CD4-positive, alpha-beta memory T cell (primary cell): ENCODE measurements around the gene ANKRD6. TPM values are rescaled to one million over a fixed set of nuclear protein-coding genes. Genes with fewer than 3 reads are reported as not detected.

Experiments
- CTCF ChIA-PET: fragments of 350-600 bp; sonication (Branson Sonifier 250); formaldehyde crosslinking; loops from one replicate; lab custom pipeline; 2021; ENCODE audit warnings: inconsistent platforms; ENCODE audit not compliant: partially characterized antibody; lab: Charles Lee
- POLR2A ChIA-PET: fragments of 350-600 bp; sonication (Branson Sonifier 250); formaldehyde crosslinking; loops from one replicate; lab custom pipeline; 2021; ENCODE audit not compliant: partially characterized antibody; lab: Charles Lee
- DNase-seq, 5 donors: peaks; one replicate each; pipeline versions ENCODE4 v3.0.0 to v3.0.0-alpha.2; 2020 to 2022; ENCODE audit warnings: mixed read lengths in 1 of 5
- H3K27ac ChIP-seq: one replicate; pipeline ENCODE4 v1.7.0; 2013; ENCODE audit warnings: low read depth, low read length
- H3K27me3 ChIP-seq: 2 replicates; pipeline ENCODE4 v1.7.0; 2013; ENCODE audit warnings: mild to moderate bottlenecking, low read length, moderate library complexity; ENCODE audit not compliant: insufficient read depth
- H3K36me3 ChIP-seq: 2 replicates; pipeline ENCODE4 v1.7.0; 2013; ENCODE audit warnings: mild to moderate bottlenecking, low read length, moderate library complexity; ENCODE audit not compliant: insufficient read depth
- H3K4me1 ChIP-seq: 2 replicates; pipeline ENCODE4 v1.7.0; 2013; ENCODE audit warnings: mild to moderate bottlenecking, low read length, moderate library complexity; ENCODE audit not compliant: insufficient read depth
- H3K4me3 ChIP-seq, 2 donors: one replicate each; pipeline ENCODE4 v1.7.0; 2013; ENCODE audit warnings: low read length in 2 of 2, mild to moderate bottlenecking in 1 of 2
- H3K9me3 ChIP-seq, 2 donors: one replicate each; pipeline ENCODE4 v1.7.0; 2013; ENCODE audit warnings: low read length in 2 of 2, control low read depth in 1 of 2; ENCODE audit not compliant: control insufficient read depth in 1 of 2
- H3K27ac Mint-ChIP-seq, 7 donors: one replicate each; pipeline ENCODE4 v1.8.0; 2020 to 2021; ENCODE audit warnings: mixed read lengths in 7 of 7, mild to moderate bottlenecking in 6 of 7, inconsistent platforms in 3 of 7, moderate library complexity in 3 of 7
- H3K27me3 Mint-ChIP-seq, 2 donors: one replicate each; pipeline ENCODE4 v1.8.0; 2020 to 2021; ENCODE audit warnings: mixed read lengths in 2 of 2
- H3K36me3 Mint-ChIP-seq, 2 donors: one replicate each; pipeline ENCODE4 v1.8.0; 2020 to 2021; ENCODE audit warnings: mixed read lengths in 2 of 2, inconsistent platforms in 1 of 2, mild to moderate bottlenecking in 1 of 2
- H3K4me1 Mint-ChIP-seq, 4 donors: one replicate each; pipeline ENCODE4 v1.8.0; 2020 to 2021; ENCODE audit warnings: mixed read lengths in 4 of 4, mild to moderate bottlenecking in 1 of 4
- H3K4me3 Mint-ChIP-seq, 8 donors: one replicate each; pipeline ENCODE4 v1.8.0; 2020 to 2021; ENCODE audit warnings: mixed read lengths in 8 of 8, mild to moderate bottlenecking in 7 of 8, moderate library complexity in 6 of 8, inconsistent platforms in 3 of 8
- H3K9me3 Mint-ChIP-seq, 8 donors: one replicate each; pipeline ENCODE4 v1.8.0; 2020 to 2021; ENCODE audit warnings: mixed read lengths in 8 of 8, mild to moderate bottlenecking in 5 of 8, inconsistent platforms in 3 of 8, moderate library complexity in 1 of 8
- intact Hi-C: fragments of 100-400 bp; cut with micrococcal nuclease; formaldehyde crosslinking; loops from one replicate; pipeline ENCODE4 v1.15.1; 2023
- polyA plus RNA-seq, 2 donors: library from polyadenylated mRNA; unstranded; fragments of 300-500 nt; fragmentation: Illumina TruSeq; gene quantifications; one replicate each; pipeline ENCODE4 v1.2.3, GENCODE V29; 2021
- total RNA-seq, 2 experiments: library from RNA; stranded (reverse); gene quantifications; one replicate each; pipeline ENCODE4 v1.2.3, GENCODE V29; 2021

ANKRD6 gene
- total and polyA plus RNA-seq, 4 experiments from 2014 or later: 2.8 to 5.8 (median 4.3) TPM

GRCh38 chr6:89460713-89461112 is 27.8 kb downstream of the ANKRD6 start:
- H3K27me3 Mint-ChIP-seq: no peaks in the 10 kb centered on the region
- H3K4me1 ChIP-seq: no peaks in the 10 kb centered on the region
- H3K36me3 ChIP-seq: no peaks in the 10 kb centered on the region
- H3K9me3 Mint-ChIP-seq: peaks cover 0 to 2% (median 0%) of the 10 kb centered on the region in 8 donors
- DNase-seq: no peak
- H3K4me3 Mint-ChIP-seq: no peak overlapping the region
- no peak overlapping the region for H3K4me3 ChIP-seq
- no peaks in the 10 kb centered on the region for H3K9me3 ChIP-seq
- intact Hi-C loops: no loop called here
- no peaks in the 10 kb centered on the region for H3K4me1 Mint-ChIP-seq
- no peak overlapping the region for H3K27ac Mint-ChIP-seq
- H3K27ac ChIP-seq: no peak overlapping the region
- peaks cover 0 to 8% of the 10 kb centered on the region in 2 donors for H3K36me3 Mint-ChIP-seq
- CTCF ChIA-PET: no interaction called here
- POLR2A ChIA-PET: no interaction called here
- H3K27me3 ChIP-seq: no peaks in the 10 kb centered on the region

- CTCF ChIA-PET: no interaction called here
- no peak overlapping the region for H3K4me3 ChIP-seq
- H3K4me1 Mint-ChIP-seq: no peaks in the 10 kb centered on the region
- no peak overlapping the region for H3K27ac Mint-ChIP-seq
- no peaks in the 10 kb centered on the region for H3K36me3 Mint-ChIP-seq
- H3K27me3 ChIP-seq: no peaks in the 10 kb centered on the region
- H3K4me1 ChIP-seq: no peaks in the 10 kb centered on the region
- no peak for DNase-seq
- H3K4me3 Mint-ChIP-seq: no peak overlapping the region
- H3K9me3 ChIP-seq: no peaks in the 10 kb centered on the region
- POLR2A ChIA-PET: no interaction called here
- H3K36me3 ChIP-seq: no peaks in the 10 kb centered on the region
- H3K27me3 Mint-ChIP-seq: no peaks in the 10 kb centered on the region
- H3K9me3 Mint-ChIP-seq: no peaks in the 10 kb centered on the region
- no peak overlapping the region for H3K27ac ChIP-seq
- intact Hi-C loops: no loop called here
Measured at GRCh38 chr6:89462503-89462902, 29.6 kb downstream of the ANKRD6 start.

- CTCF ChIA-PET: interaction anchor here (1.0 kb wide), 1 partner anchor 32 kb away, joined by 5 read pairs; no protein-coding TSS in a partner anchor
- H3K27ac ChIP-seq: no peak overlapping the region
- POLR2A ChIA-PET: no interaction called here
- H3K36me3 ChIP-seq: no peaks in the 10 kb centered on the region
- H3K27me3 Mint-ChIP-seq: no peaks in the 10 kb centered on the region
- H3K4me1 Mint-ChIP-seq: no peaks in the 10 kb centered on the region
- H3K4me3 Mint-ChIP-seq: no peak overlapping the region
- H3K9me3 ChIP-seq: no peaks in the 10 kb centered on the region
- intact Hi-C loops: no loop called here
- no peak for DNase-seq
- no peaks in the 10 kb centered on the region for H3K9me3 Mint-ChIP-seq
- H3K4me3 ChIP-seq: no peak overlapping the region
- H3K27ac Mint-ChIP-seq: no peak overlapping the region
- no peaks in the 10 kb centered on the region for H3K4me1 ChIP-seq
- H3K36me3 Mint-ChIP-seq: no peaks in the 10 kb centered on the region
- H3K27me3 ChIP-seq: no peaks in the 10 kb centered on the region
Measured at GRCh38 chr6:89464295-89464694, 31.3 kb downstream of the ANKRD6 start.

GRCh38 chr6:89467437-89467836 is 34.5 kb downstream of the ANKRD6 start:
- Histone ChIP-seq H3K27me3 (no peaks in the 10 kb centered on the region), H3K4me1 (no peaks in the 10 kb centered on the region), H3K27ac (no peak overlapping the region), H3K9me3 (no peaks in the 10 kb centered on the region), H3K36me3 (no peaks in the 10 kb centered on the region), H3K4me3 (no peak overlapping the region)
- Mint-ChIP-seq H3K4me3 (no peak overlapping the region), H3K27ac (no peak overlapping the region), H3K4me1 (peaks cover 0 to 6% (median under 1%) of the 10 kb centered on the region in 4 donors), H3K9me3 (no peaks in the 10 kb centered on the region), H3K36me3 (no peaks in the 10 kb centered on the region), H3K27me3 (no peaks in the 10 kb centered on the region)
- intact Hi-C loops: no loop called here
- ChIA-PET POLR2A (no interaction called here), CTCF (interaction anchor here (0.7 to 1.0 kb wide), 2 partner anchors 33 to 40 kb away, joined by 3 read pairs; no protein-coding TSS in a partner anchor)
- DNase-seq: no peak

- Histone ChIP-seq H3K4me1 (peaks cover 5% of the 10 kb centered on the region), H3K4me3 (no peak overlapping the region), H3K36me3 (no peaks in the 10 kb centered on the region), H3K27ac (no peak overlapping the region), H3K9me3 (no peaks in the 10 kb centered on the region), H3K27me3 (no peaks in the 10 kb centered on the region)
- Mint-ChIP-seq H3K36me3 (no peaks in the 10 kb centered on the region), H3K4me3 (no peak overlapping the region), H3K27me3 (no peaks in the 10 kb centered on the region), H3K9me3 (no peaks in the 10 kb centered on the region), H3K27ac (no peak overlapping the region), H3K4me1 (peaks cover 1 to 10% (median 4%) of the 10 kb centered on the region in 4 donors)
- CTCF ChIA-PET: interaction anchor here (1.5 kb wide), 1 partner anchor 37 kb away, joined by 4 read pairs; no protein-coding TSS in a partner anchor
- no peak for DNase-seq
- POLR2A ChIA-PET: interaction anchor here (1.1 kb wide), 1 partner anchor 29 kb away, joined by 3 read pairs; no protein-coding TSS in a partner anchor
- intact Hi-C loops: no loop called here
Measured at GRCh38 chr6:89468998-89469397, 36.0 kb downstream of the ANKRD6 start.

- CTCF ChIA-PET: no interaction called here
- no peaks in the 10 kb centered on the region for H3K9me3 Mint-ChIP-seq
- Histone ChIP-seq H3K4me1 (peaks cover 28% of the 10 kb centered on the region), H3K4me3 (no peak overlapping the region), H3K27me3 (no peaks in the 10 kb centered on the region), H3K9me3 (no peaks in the 10 kb centered on the region), H3K27ac (no peak overlapping the region), H3K36me3 (no peaks in the 10 kb centered on the region)
- peaks cover 11 to 29% (median 20%) of the 10 kb centered on the region in 4 donors for H3K4me1 Mint-ChIP-seq
- H3K36me3 Mint-ChIP-seq: no peaks in the 10 kb centered on the region
- POLR2A ChIA-PET: no interaction called here
- no peak overlapping the region for H3K4me3 Mint-ChIP-seq
- no peaks in the 10 kb centered on the region for H3K27me3 Mint-ChIP-seq
- H3K27ac Mint-ChIP-seq: no peak overlapping the region
- intact Hi-C loops: no loop called here
- no peak for DNase-seq
Measured at GRCh38 chr6:89471287-89471867, 38.4 kb downstream of the ANKRD6 start.

- no peak for DNase-seq
- peaks cover 29% of the 10 kb centered on the region for H3K4me1 ChIP-seq
- peak overlapping the region in 3 of 7 donors; percentile 7 to 58 (median 22) for H3K27ac Mint-ChIP-seq
- H3K4me3 ChIP-seq: no peak overlapping the region
- H3K27ac ChIP-seq: no peak overlapping the region
- H3K9me3 ChIP-seq: no peaks in the 10 kb centered on the region
- H3K4me3 Mint-ChIP-seq: peak overlapping the region in 6 of 8 donors; percentile 44 to 81 (median 75)
- ChIA-PET CTCF (no interaction called here), POLR2A (no interaction called here)
- H3K9me3 Mint-ChIP-seq: no peaks in the 10 kb centered on the region
- H3K36me3 Mint-ChIP-seq: peaks cover 0 to 2% of the 10 kb centered on the region in 2 donors
- no peaks in the 10 kb centered on the region for H3K27me3 Mint-ChIP-seq
- no peaks in the 10 kb centered on the region for H3K27me3 ChIP-seq
- intact Hi-C loops: no loop called here
- H3K4me1 Mint-ChIP-seq: peaks cover 11 to 29% (median 20%) of the 10 kb centered on the region in 4 donors
- H3K36me3 ChIP-seq: no peaks in the 10 kb centered on the region
Measured at GRCh38 chr6:89475101-89475500, 42.1 kb downstream of the ANKRD6 start.
